ENCODE data around the gene SDSL. TPM values are rescaled to one million over a fixed set of nuclear protein-coding genes. Genes with fewer than 3 reads are reported as not detected.

Gene SDSL
- total RNA-seq, 1 experiment from 2014 or later, result 18.5 TPM

DNA sequence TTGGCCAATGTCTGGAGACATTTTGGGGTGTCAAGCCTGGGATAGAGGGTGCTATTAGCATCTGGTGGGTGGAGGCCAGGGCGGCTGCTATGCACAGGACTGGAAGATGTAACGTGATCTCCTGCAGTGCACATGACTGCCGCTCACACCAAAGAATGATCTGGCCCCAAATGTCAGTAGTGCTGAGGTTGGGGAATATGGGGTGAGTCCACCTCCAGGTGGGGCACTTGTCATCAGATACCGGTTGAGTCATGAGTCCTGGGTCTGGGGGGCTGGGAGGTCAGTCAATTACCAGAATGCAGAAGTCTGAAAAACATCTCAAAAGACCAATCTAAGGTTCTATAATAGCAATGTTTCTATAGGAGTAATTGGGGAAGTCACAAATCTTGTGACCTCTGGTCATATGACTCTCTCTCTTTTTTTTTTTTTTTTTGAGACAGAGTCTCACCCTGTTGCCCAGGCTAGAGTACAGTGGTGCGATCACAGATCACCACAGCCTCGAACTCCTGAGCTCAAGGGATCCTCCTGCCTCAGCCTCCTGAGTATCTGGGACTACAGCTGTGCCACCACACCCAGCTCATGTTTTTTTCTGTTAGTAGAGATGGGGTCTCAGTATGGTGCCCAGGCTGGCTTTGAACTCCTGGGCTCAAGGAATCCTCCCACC lies 6.0 kb upstream of the SDSL start:
- in situ Hi-C loops (cut with HindIII; ENCODE audit: low sequenced_read_pairs), result no loop called here
- DNase-seq (ENCODE audit: low spot score), result no peak

DNA sequence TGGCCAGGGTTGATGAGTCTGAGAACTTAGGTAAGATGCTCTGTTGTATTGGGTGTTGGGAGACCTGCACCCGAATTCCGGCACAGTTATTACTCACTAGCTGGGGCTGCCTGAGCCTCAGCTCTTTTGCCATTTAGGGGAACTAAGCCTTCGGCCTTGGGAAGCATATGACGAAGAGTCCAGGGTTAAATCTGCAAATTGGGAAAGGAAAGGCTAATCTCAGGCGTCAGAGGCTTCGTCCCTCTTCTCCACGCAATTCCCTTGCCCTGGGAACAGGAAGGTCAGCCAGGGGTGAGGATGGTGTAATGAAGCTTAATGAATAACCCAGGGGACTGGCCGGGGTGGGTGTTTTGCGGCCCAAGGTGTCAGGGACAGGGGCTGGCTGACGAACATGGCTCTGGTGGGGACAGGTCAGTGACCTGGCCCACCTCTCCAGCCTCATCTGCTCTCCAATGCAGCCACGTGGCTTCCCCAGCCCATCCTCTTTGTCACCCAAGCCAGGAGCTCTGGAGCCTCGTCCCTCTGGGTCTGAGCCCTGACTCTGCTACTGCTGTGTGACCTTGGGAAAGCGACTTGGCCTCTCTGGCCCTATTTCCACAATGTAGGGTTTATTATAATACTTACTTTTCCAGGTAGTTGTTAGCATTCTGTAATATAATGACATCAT lies 3.8 kb upstream of the SDSL start:
- DNase-seq (ENCODE audit: low spot score), result no peak
- in situ Hi-C loops (cut with HindIII; ENCODE audit: low sequenced_read_pairs), result no loop called here

DNA sequence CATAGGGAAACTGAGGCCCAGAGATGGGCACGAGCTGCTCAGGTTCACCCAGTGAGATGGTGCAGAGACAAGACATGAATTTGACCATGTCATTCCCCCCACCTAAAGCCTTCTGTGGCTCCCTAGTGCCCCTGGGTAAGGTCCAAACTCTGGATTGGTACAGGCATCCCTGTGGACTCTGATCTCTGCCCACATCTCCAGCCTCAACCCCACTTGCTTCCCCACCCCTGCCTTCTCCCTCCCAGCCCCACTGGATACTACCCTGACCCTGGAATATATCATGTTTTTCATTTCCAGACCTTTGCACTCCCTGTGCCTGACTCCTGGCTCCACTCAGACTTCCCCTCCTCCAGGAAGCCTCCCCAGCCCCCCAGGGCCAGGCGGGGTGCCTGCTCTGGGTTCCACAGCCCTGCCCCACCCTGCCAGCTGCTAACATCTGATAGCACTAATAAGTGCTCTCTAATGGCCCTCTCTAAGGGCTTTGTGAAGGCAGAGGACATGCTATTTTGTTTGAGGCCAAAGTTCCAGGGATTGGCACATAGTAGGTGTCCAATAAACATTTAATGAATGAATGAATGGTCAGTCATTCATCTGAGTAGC lies 1.1 kb upstream of the SDSL start:
- in situ Hi-C loops (cut with HindIII; ENCODE audit: low sequenced_read_pairs), result no loop called here
- DNase-seq (ENCODE audit: low spot score), result no peak

DNA sequence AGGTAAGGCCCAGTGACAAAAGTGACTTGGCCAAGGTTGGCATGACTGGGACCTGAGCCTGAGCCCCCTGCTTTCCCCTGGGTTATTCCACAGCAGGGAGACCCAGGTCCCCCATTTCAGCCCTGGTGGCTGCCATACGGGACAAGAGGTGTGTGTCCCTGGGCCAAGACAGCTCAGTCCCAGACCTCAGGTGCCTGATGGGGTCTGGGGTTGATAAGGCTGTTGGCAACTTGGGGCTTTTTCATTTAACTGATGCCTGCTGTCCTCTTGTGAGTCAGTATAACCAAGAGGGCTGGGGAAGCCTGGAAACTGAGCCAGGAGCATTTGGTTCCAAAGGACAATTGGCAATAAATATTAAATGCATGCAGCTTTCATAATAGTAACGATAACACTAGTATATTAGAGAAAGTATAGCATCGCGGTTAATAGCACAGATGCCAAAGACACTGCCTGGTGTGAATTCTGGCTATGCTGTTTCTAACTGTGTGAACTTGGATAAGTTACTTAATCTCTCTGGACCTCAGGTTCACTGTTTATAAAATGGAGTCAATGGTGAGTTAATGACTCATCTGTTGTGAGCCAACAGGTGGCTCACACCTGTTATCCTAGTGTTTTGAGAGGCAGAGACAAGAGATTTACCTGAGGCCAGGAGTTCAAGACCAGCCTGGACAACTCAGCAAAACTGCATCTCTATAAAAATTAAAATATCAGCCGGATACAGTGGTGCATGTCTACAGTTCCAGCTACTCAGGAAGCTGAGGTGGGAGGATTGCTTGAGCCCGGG lies 898 bp downstream of the SDSL start:
- no peak for DNase-seq (ENCODE audit: low spot score)
- in situ Hi-C loops (cut with HindIII; ENCODE audit: low sequenced_read_pairs), result no loop called here

DNA sequence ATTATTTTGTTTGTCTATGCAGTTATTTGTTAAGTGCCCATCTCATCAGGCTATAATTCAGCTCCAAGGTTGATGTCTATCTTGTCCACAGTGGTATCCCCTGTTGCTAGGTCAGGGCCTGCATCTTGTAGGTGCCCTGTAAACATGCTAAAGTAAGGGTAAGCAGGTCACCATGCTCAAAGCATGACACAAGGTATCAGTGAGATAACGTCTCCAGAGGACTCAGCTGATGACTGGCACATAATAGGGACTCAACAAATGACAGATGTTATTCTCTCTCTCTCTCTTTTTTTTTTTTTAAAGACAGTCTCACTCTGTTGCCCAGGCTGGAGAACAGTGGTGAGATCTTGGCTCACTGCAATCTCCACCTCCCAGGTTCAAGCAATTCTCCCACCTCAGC lies 2.3 kb downstream of the SDSL start:
- no peak for DNase-seq (ENCODE audit: low spot score)
- in situ Hi-C loops (cut with HindIII; ENCODE audit: low sequenced_read_pairs), result no loop called here

DNA sequence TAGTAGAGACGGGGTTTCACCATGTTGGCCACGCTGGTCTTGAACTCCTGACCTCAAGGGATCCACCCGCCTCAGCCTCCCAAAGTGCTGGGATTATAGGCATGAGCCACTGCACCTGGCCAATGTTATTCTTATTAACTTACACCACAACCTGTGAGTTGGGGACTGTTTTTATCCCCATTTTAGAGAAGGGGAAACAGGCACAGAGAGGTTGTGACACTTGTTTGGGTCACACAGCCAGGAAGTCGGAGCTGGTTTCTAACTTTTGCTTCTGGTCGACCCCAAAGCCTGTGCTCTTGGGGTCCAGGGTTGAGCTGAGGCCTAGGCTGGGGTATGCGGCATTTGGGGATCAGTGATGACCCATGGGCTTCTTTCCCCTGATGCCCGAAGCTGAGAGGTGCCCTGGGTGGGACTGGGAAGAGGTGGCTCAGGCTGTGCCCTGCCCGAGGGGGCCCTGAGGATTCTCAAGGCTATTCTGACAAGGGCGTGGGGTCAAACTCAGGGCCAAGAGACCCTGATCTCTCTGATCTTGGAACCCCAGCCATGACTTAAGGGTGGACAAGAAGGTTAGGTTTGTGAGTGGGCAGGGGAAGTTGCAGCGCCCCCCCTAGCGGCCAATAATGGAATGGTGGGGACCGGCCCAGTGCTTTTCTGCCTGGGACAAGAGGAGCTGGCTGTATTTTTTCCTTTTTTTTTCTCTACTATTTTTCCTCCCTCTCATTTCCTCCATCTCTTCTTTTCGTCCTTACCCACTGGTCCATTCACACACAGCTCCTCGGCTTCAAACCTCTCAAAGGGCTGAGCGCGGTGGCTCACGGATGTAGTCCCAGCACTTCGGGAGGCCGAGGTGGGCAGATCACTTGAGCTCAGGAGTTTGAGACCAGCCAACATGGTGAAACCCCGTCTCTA lies 3.0 kb downstream of the SDSL start:
- peak; percentile 21 for DNase-seq (ENCODE audit: low spot score)
- in situ Hi-C loops (cut with HindIII; ENCODE audit: low sequenced_read_pairs), result no loop called here

DNA sequence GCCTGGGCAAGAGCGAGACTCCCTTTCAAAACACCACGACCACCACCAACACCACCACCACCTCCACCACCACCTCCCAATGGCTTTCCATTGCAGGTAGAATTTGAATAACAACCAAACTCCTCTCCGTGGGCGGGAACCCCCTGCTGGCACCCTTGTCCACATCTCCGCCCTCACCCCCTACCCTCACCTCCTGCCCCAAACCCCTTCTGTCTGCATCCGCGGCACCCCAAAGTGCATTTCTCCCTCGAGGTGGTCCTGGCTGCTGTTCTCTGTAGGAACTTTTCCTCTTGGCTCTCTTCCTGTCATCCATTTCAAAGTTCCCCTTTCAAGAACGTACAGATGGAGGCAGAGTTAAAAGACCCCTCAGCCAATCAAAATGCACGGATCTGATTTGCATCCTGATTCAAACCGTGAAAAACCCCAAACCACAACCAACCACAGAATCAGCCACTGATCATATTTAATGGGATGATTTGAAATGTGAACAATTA lies 3.8 kb downstream of the SDSL start:
- no peak for DNase-seq (ENCODE audit: low spot score)
- in situ Hi-C loops (cut with HindIII; ENCODE audit: low sequenced_read_pairs), result no loop called here

DNA sequence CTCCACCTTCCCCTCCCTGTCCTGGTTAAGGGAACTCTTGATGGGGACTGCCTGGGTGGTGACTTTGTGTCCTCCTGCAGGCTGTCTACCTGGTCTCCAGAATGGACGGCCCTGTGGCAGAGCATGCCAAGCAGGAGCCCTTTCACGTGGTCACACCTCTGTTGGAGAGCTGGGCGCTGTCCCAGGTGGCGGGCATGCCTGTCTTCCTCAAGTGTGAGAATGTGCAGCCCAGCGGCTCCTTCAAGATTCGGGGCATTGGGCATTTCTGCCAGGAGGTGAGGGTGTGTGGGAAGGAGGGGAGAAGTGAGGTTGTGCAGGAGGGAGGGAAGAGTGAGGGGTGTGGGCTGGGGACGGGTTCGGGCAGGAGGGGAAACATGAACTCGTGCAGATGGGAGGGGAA lies 5.7 kb downstream of the SDSL start:
- in situ Hi-C loops (cut with HindIII; ENCODE audit: low sequenced_read_pairs), result no loop called here
- no peak for DNase-seq (ENCODE audit: low spot score)

DNA sequence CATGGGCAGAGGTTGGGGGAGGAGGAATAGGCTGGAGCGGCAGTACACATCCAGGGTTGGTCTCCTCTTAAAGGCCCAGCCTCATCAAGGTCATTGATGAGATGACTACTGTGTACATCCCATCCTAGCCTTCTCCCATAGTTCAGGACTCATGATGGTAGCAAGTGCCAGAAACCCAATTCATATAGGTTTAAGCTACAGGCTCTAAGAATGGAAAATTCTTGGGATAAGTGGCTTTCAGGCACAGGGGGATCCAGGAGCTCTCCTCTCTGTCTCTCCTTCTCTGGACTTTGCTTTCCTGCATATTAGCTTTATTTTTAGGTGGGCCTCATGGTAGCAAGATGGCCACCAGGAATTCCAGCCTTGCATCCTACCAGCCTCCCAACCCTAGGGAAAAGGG lies 6.3 kb downstream of the SDSL start:
- DNase-seq (ENCODE audit: low spot score), result no peak
- in situ Hi-C loops (cut with HindIII; ENCODE audit: low sequenced_read_pairs), result no loop called here

DNA sequence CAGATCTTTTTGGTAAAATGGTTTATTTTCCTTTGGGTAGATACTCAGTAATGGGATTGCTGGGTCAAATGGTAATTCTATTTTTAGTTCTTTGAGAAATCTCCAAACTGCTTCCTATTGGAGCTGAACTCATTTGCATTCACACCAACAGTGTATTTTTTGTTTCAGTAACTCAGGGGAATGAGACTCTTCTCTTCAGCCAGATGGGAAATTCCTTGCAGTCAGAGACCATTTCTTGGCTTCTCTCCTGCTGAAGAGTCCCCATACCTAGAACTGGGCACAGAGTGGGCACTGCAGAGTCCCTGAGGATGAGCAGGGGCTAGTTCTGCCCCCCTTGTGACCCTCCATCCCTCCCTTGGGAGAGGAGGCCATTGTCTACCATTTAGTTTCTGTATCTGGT lies 10.8 kb downstream of the SDSL start:
- in situ Hi-C loops (cut with HindIII; ENCODE audit: low sequenced_read_pairs), result no loop called here
- peak; percentile 11 for DNase-seq (ENCODE audit: low spot score)

DNA sequence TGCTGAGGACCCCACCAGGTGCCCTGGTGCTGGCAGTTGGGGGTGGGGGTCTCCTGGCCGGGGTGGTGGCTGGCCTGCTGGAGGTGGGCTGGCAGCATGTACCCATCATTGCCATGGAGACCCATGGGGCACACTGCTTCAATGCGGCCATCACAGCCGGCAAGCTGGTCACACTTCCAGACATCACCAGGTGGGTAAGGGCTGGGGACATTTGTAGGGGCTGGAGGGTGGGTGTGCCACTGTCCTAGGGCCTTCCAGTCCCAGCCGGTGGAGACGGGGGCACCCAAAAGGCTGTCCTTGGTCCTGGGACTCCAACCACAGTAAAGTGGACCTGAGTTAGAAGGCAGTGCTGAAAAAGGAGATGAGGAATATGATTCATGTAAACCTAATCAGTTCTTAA lies 13.2 kb downstream of the SDSL start:
- in situ Hi-C loops (cut with HindIII; ENCODE audit: low sequenced_read_pairs), result no loop called here
- DNase-seq (ENCODE audit: low spot score), result no peak

DNA sequence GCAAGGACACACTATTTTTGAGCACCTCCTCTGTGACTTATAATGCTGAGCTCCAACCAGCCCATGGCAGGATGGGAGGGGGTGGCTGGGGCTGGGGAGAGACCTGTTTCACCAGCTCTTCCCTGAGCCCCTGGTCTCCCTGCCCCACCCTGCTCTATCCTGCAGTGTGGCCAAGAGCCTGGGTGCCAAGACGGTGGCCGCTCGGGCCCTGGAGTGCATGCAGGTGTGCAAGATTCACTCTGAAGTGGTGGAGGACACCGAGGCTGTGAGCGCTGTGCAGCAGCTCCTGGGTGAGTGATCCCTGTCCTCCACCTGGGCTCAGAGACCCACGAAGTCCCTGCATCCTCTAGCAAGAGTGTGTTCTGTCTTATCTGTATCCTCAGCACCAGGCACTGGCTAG lies 14.4 kb downstream of the SDSL start:
- in situ Hi-C loops (cut with HindIII; ENCODE audit: low sequenced_read_pairs), result no loop called here
- DNase-seq (ENCODE audit: low spot score), result no peak

DNA sequence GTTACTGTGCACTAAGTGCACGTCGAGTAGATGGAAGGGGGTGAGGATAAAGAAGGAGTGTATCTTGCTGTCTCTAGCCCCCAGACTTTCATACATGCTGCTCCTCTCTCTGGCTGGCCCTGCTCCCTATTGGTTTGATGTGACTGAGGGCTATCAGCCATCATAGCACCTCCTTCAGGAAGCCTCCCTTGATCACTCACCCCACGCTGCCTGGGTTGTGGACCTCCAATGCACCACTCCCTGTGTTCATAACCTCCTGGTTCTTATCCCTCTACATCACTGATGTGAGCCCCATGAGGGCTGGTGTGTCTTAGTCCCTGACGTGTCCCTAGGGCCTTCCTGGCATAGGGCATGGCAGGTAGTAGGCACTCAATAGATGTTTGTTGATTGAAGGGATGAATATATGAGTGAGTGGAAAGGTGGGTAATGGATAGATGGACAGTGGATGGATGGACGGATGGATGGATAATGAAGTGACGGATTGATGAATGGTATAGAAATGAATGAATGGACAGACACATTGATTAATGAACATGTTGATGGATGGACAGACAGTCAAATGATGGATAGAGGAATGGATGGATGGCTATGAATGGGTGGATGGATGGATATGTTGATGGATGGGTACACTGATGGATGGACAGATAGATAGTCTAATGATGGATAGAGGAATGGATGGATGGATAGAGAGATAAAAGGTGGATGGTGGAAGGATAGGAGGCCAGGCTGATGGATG lies 15.0 kb downstream of the SDSL start:
- in situ Hi-C loops (cut with HindIII; ENCODE audit: low sequenced_read_pairs), result no loop called here

DNA sequence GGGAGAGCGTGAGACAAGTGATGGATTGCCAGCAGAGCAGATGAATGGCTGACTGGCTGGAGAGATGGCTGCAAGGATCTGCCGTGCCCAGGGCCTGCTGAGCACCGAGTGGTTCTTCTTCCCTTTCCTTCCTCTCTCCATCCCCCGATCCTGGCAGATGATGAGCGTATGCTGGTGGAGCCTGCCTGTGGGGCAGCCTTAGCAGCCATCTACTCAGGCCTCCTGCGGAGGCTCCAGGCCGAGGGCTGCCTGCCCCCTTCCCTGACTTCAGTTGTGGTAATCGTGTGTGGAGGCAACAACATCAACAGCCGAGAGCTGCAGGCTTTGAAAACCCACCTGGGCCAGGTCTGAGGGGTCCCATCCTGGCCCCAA lies 15.5 kb downstream of the SDSL start:
- DNase-seq (ENCODE audit: low spot score), result no peak
- in situ Hi-C loops (cut with HindIII; ENCODE audit: low sequenced_read_pairs), result no loop called here

More for the DNA sequence above, 15.0 kb downstream of the SDSL start:
- DNase-seq (ENCODE audit: low spot score), result no peak

DNA sequence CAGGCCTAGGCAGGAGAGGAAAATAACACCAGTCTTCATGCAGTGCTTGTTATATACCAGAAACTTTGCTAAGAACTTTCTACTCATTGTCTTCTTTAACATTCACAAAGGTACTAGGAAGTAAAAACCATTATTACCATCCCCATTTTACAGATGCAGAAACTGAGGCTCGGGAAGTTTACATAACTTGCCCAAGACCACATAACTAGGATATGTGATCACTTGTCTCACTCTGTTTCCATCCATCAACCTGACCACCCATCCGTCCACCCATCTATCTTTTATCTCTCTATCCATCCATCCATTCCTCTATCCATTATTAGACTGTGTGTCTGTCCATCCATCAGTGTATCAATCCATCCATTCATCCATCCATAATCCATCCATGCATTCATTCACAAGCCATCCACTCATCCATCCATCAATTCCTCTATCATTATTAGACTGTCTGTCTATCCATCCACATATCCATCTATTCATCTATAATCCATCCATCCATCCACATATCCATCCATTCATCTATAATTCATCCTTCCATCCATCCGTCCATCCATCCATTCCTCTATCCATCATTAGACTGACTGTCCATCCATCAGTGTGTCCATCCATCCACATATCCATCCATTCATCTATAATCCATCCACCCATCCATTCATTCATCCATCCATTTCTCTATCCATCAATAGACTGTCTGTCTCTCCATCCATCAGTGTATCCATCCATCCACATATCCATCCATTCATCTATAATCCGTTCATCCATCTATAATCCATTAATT lies 16.5 kb downstream of the SDSL start:
- in situ Hi-C loops (cut with HindIII; ENCODE audit: low sequenced_read_pairs), result no loop called here
- no peak for DNase-seq (ENCODE audit: low spot score)

DNA sequence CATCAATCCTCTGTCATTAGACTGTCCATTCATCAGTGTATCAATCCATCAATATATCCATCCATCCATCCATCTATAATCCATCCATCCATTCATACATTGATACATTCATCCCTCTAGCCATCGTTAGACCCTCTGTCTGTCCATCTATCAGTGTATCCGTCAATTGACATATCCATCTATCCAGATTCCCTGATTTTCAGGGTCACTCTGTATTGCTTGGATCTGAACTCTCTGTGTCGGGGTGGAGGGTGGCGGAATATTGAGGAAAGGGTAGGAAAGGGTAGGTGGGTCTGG lies 17.1 kb downstream of the SDSL start:
- no peak for DNase-seq (ENCODE audit: low spot score)
- in situ Hi-C loops (cut with HindIII; ENCODE audit: low sequenced_read_pairs), result no loop called here

DNA sequence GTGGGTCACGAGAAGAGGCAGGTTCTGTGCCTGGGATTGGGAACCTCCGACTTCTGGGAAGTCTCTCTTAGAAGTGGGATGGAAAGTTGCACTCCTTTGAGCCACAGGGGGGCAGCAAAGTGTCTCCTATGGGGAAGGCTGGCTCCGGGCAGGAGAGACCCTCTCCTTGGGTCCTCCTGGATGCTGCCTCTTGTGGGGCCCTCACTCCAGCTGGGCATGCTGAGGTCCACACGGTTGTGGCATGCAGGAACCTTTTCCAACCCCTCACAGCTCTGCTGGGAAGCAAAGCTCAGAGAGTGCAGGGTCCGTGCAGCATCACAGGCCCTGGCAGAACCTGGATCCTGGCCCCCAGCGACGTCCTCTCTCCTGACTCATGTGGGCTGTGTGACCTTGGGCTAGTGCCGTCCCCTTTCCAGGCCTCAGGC lies 17.4 kb downstream of the SDSL start:
- in situ Hi-C loops (cut with HindIII; ENCODE audit: low sequenced_read_pairs), result no loop called here
- peak; percentile 44 for DNase-seq (ENCODE audit: low spot score)

DNA sequence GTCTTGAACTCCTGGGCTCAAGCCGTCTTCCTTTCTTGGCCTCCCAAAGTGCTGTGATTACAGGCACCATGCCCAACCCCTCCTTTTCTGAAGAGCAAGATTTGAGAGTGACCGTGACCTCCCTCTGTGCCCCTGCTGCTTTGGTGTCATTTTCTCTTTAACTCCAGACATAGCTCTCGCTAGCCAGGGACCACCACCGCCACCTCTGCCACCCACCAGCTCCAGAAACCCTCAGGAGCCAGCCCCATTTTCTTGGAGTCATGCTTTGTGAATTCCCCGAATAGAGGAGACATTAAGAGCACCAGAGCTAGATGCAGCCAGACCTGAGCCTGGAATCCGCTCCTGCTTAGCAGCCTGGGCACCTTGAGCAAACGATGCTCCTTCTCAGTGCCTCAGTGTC lies 18.2 kb downstream of the SDSL start:
- in situ Hi-C loops (cut with HindIII; ENCODE audit: low sequenced_read_pairs), result no loop called here
- DNase-seq (ENCODE audit: low spot score), result no peak
